HG03103 (cell line): ENCODE measurements around the gene CCND1.
"Not testable (repeated sequence)": the region's sequence is repeated elsewhere in the genome, so short reads cannot be mapped to it uniquely, and the experiment has no call there.

Source experiments
- ATAC-seq: cut with Tn5 transposase; IDR thresholded peaks from one replicate; pipeline ENCODE4 v1.9.1; 2021; ENCODE audit warnings: low read depth; ENCODE audit not compliant: unreplicated experiment

CCND1 gene

DNA sequence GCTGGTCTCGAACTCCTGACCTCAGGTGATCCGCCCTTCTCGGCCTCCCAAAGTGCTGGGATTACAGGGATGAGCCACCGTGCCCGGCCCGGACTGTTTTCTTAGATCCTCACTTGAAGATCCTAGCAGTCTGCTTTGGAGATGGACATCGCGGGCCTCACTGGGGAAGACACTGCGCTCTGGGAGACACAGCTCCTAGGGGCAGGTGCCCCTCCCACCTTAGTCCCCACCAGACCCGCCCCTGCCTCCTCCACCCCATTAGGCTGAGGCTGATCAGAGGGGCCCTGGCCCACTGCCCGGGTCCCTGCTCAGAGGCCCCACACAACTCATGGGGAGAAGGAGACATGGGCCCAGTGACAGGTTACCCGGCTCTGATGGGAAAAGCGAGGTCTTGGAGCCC, 45.5 kb downstream of the CCND1 start:
- no peak for ATAC-seq

- no peak for ATAC-seq
Measured at GRCh38 chr11:69686856-69687255, 45.9 kb downstream of the CCND1 start.

- ATAC-seq: not testable (repeated sequence)
Measured at GRCh38 chr11:69687969-69688771, 47.2 kb downstream of the CCND1 start.

DNA sequence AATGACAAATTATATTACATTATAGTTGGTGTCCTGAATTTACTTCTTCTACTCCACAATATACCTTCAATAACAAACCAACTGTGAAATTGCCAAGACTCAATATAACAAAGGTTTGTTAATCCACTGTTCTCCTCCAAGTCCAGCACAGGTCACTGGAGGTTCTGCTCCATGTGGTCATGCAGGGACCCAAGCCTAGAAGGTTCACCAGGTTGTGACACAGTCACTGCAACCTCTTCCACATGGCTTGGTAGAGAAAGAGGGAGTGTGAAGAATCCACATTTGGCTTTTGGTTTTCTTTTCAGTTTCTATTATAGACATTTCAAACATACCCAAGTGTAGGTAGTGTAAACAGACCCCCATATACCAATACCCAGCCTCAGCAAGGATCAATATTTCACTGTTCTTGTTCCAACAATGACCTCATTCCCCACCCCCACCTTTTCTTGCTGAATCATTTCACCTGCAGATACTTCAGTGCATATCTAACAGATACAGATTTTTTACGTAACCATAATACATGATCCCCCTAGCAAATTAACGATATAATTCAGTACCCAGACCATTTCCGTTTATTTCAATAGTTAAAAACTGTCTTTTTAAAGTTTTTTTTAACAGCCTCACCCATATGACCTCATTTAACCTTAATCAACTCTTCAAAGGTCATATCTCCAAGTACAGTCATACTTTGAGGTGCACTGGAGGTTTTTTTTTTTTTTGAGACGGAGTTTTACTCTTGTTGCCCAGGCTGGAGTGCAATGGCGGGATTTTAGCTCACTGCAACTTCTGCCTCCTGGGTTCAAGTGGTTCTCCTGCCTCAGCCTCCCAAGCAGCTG, 48.7 kb downstream of the CCND1 start:
- ATAC-seq: no peak

- ATAC-seq: no peak
Measured at GRCh38 chr11:69691463-69691862, 50.5 kb downstream of the CCND1 start.

GRCh38 chr11:69692422-69692821, 51.5 kb downstream of the CCND1 start:
- ATAC-seq: no peak

DNA sequence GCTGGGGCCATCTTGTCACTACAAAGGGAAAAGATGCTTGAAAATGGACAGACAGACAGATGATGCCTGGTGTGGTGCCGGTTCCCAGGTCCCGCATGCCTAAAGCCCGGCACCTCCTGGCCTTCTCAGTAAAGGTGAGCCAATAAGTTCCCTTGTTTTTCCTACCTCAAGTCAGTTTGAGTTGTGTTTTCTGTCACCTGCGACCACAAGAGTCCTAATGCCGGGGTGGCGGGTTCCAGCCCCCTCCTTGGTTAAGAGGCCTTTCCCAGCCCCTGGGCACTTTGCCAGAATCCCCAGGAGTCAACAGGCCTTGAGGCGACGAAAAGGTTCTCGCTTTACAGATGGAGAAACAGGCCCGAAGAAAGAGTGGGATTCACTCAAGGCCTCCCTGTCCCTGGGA, 53.8 kb downstream of the CCND1 start:
- ATAC-seq: no peak

- no peak for ATAC-seq
Measured at GRCh38 chr11:69695581-69695980, 54.6 kb downstream of the CCND1 start.

DNA sequence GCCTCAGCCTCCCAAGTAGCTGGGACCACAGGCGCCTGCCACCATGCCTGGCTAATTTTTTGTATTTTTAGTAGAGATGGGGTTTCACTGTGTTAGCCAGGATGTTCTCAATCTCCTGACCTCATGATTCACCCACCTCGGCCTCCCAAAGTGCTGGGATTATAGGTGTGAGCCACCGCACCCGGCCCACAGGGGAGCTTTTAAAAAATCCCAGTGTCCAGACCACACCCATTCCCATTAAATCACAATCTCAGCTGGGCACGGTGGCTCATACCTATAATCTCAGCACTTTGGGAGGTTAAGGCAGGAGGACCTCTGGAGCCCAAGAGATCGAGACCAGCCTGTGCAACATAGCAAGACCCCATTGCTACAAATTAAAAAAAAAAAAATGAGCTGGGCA, 55.0 kb downstream of the CCND1 start:
- not testable (repeated sequence) for ATAC-seq

DNA sequence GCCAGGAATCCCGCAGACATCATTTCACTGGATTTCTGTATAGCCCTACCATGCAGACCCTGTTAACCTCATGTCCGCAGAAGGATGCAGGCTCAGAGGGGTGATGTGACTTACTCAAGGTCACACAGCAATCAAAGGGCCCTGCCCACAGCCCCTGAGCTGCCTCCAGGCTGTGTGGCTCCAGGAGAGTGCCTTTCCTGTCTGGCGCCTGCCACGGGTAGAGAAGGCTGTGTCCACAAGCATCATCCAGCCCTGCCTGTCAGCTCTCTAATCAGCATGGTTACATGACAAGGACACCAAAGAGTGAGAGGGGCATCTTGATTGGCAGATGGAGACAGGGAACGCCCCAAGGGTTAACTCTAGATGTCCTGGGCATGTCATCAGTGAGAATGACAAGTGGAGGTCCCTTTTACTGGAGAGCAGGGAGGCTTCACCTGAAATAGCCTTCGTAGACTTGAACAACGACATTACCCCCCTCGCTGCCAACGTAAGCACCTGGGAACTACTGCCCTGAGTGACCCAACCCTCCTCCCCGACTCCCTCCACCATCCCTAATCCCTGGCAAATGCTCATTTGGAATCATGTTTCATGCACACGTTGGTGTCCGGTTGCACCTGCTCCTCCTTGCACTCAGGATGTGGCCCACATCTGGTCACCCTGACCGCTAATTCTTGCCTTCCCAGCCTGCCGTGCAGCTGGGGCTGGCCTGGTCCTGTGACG, 56.0 kb downstream of the CCND1 start:
- ATAC-seq: no peak

DNA sequence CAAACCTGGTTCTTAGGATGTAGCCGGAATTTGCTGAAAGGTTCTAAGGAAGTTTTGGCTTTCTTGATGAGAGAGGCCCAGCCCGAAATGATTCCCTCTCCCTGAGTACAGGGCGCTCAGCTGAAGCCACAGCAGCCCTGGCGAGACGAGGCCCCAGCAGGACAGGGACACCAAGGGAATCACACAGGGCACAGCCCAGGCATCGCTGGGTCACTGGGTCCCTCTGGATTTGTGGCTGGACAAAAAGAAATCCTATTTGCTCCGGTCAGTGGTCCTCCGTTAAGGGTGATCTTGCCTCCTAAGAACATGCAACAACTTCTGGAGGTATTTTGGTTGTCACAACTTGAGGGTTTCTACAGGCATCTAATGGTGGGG, 56.5 kb downstream of the CCND1 start:
- ATAC-seq: no peak

- ATAC-seq: no peak
Measured at GRCh38 chr11:69697861-69698260, 56.9 kb downstream of the CCND1 start.

DNA sequence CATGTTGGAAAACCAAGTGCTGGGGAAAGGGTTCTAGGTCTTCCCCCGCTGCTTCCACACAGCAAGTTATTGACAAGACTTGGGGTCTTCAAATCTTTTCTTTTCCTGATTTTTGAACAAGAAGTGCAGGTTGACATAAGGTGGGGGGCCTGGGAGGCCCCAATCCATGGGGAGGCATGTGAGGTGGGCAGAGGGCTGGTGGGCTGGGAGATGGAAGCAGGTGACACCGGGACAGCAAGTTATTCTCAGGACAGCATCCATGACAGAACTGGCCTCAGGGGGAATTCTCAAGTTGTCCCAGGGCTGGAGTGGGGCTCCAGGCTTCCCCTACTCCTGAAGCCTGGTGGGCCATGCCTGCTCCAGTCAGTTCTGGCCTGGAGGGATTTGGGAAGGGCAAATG, 57.4 kb downstream of the CCND1 start:
- ATAC-seq: no peak

GRCh38 chr11:69699213-69699612, 58.3 kb downstream of the CCND1 start:
- ATAC-seq: no peak

- no peak for ATAC-seq
Measured at GRCh38 chr11:69700278-69701140, 59.6 kb downstream of the CCND1 start.

DNA sequence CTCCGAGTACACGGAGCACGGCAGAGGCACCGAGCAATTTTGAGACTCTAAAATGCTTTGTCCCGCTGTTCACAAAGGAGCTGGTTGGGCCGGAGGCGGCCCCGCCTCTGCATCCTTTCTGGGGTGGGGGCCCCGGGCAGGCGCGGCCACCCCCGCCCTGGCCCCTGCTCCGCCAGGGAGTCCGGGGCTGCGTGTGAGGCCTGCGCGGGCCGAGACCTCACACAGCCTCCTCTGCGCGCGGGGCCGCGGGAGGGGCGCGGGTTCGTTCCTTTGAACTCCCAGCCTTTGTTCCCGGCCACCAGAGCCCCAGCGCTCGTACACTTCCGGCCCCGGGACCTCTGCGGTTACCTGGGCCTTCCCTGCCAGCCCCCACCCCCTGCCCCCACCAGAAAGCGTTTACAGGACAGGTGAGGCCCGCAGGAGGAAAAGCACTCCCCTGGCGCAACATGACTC, 61.3 kb downstream of the CCND1 start:
- ATAC-seq: no peak

GRCh38 chr11:69702769-69703452, 62.0 kb downstream of the CCND1 start:
- no peak for ATAC-seq

DNA sequence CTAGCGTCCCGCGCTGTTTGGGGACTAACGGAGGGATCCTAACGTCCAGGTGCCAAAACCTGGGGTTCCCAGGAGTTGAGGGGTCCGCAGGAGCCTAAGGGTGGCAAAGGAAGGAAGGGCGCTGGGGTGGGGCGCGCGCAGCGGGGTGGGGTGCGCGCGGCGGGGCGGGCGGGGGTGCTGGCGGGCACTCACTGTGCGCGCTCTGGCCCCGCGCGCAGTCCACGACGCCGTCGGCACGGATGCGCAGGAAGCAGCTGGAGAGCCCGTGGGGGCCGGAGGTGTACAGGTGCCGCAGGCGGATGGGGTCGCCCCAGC, 62.5 kb downstream of the CCND1 start:
- ATAC-seq: no peak
